T-cell (primary cell): ENCODE measurements around the gene HOXC9. TPM values are rescaled to one million over a fixed set of nuclear protein-coding genes. Genes with fewer than 3 reads are reported as not detected.

Source experiments
- ATAC-seq, 4 experiments: fragments of 200-7000 bp in 3 of 4; fragments of 150-1000 bp in 1 of 4; cut with Tn5 transposase; replicated peaks in 1 of 4; 1 replicate in 3 of 4; 2 replicates in 1 of 4; pipeline ENCODE4 v1.10.0; 2021; ENCODE audit warnings: moderate library complexity in 3 of 4, mild to moderate bottlenecking in 2 of 4, moderate number of reproducible peaks in 1 of 4
- CTCF ChIA-PET, 2 donors: fragments of 300-600 bp; sonication (Branson Sonifier 250); formaldehyde crosslinking; loops; one replicate each; lab custom pipeline; 2022; ENCODE audit warnings: antibody characterized with exemption in 2 of 2; lab: Charles Lee
- POLR2A ChIA-PET, 2 donors: fragments of 300-600 bp; sonication (Branson Sonifier 250); formaldehyde crosslinking; loops; one replicate each; lab custom pipeline; 2022; ENCODE audit warnings: antibody characterized with exemption in 2 of 2; lab: Charles Lee
- DNase-seq, 35 experiments: peaks; one replicate each; pipeline versions ENCODE4 v3.0.0 to v3.0.0-alpha.2; 2013 to 2023
- H3K27ac ChIP-seq: one replicate; pipeline ENCODE4 v1.5.1; 2013; ENCODE audit warnings: low read length
- H3K27me3 ChIP-seq, 2 experiments: replicated peaks in 1 of 2; 1 replicate in 1 of 2; 2 replicates in 1 of 2; pipeline versions ENCODE4 v1.6.1 to v1.7.0; 2013; ENCODE audit warnings: low read length in 1 of 2, mixed read lengths in 1 of 2; ENCODE audit not compliant: control insufficient read depth in 2 of 2, insufficient read depth in 2 of 2; ENCODE audit errors: extremely low read depth in 1 of 2
- H3K36me3 ChIP-seq, 2 donors: 1 replicate in 1 of 2; 2 replicates in 1 of 2; pipeline versions ENCODE4 v1.6.1 to v1.7.0; 2013; ENCODE audit warnings: low read length in 1 of 2; ENCODE audit not compliant: control insufficient read depth in 2 of 2, insufficient read depth in 1 of 2; ENCODE audit errors: extremely low read depth in 1 of 2
- H3K4me1 ChIP-seq, 2 experiments: 1 replicate in 1 of 2; 2 replicates in 1 of 2; pipeline versions ENCODE4 v1.6.1 to v1.7.0; 2013; ENCODE audit warnings: low read length in 2 of 2, mixed read lengths in 1 of 2; ENCODE audit not compliant: insufficient read depth in 2 of 2, control insufficient read depth in 1 of 2; ENCODE audit errors: extremely low read depth in 1 of 2
- H3K4me3 ChIP-seq, 2 donors: 1 replicate in 1 of 2; 2 replicates in 1 of 2; pipeline versions ENCODE4 v1.5.1 to v1.7.0; 2013; ENCODE audit warnings: mild to moderate bottlenecking in 2 of 2, low read length in 1 of 2, moderate library complexity in 1 of 2; ENCODE audit not compliant: control insufficient read depth in 1 of 2; ENCODE audit errors: extremely low read depth in 1 of 2
- H3K9me3 ChIP-seq: 2 replicates; pipeline ENCODE4 v1.7.0; 2013
- H3K27ac Mint-ChIP-seq, 2 donors: one replicate each; pipeline ENCODE4 v1.8.0; 2020 to 2021; ENCODE audit warnings: mild to moderate bottlenecking in 2 of 2, mixed read lengths in 2 of 2
- H3K27me3 Mint-ChIP-seq, 2 donors: one replicate each; pipeline ENCODE4 v1.8.0; 2021 to 2022; ENCODE audit warnings: mixed read lengths in 2 of 2
- H3K36me3 Mint-ChIP-seq: one replicate; pipeline ENCODE4 v1.8.0; 2021; ENCODE audit warnings: mixed read lengths
- H3K4me1 Mint-ChIP-seq, 3 donors: one replicate each; pipeline ENCODE4 v1.8.0; 2020 to 2022; ENCODE audit warnings: mixed read lengths in 3 of 3, mild to moderate bottlenecking in 1 of 3
- H3K4me3 Mint-ChIP-seq, 3 donors: one replicate each; pipeline ENCODE4 v1.8.0; 2020 to 2022; ENCODE audit warnings: mild to moderate bottlenecking in 3 of 3, mixed read lengths in 3 of 3, moderate library complexity in 3 of 3
- H3K9me3 Mint-ChIP-seq, 3 donors: one replicate each; pipeline ENCODE4 v1.8.0; 2020 to 2022; ENCODE audit warnings: mixed read lengths in 3 of 3
- WGBS: methylation state at CpG from one replicate; pipeline ENCODE4 v1.1.5; 2013; ENCODE audit warnings: missing lambda C conversion rate; ENCODE audit not compliant: insufficient coverage; 5-methylcytosine and 5-hydroxymethylcytosine counted together
- total RNA-seq, 35 experiments: library from RNA in 6 of 35; stranded (reverse) in 6 of 35; fragments of 120-200 nt in 1 of 35; gene quantifications; one replicate each; pipeline versions ENCODE4 v1.2.1 to v1.2.4 and lab custom pipeline; 2013 to 2026

Gene HOXC9
- total RNA-seq, 5 donors from 2014 or later (not counting 1 experiment from before 2014, with no cell fraction given), result not detected

GRCh38 chr12:54034785-54035310, 34.9 kb downstream of the HOXC9 start:
- Mint-ChIP-seq H3K27ac (peak overlapping the region in 1 of 2 donors; percentile 65), H3K27me3 (peaks cover 69 to 89% of the 10 kb centered on the region in 2 donors)
- peaks cover 23 to 97% of the 10 kb centered on the region in 2 experiments for H3K27me3 ChIP-seq

GRCh38 chr12:54035568-54036264, 35.8 kb downstream of the HOXC9 start:
- DNase-seq (no peak), ATAC-seq (no peak)
- no peaks in the 10 kb centered on the region for H3K9me3 ChIP-seq
- H3K27ac ChIP-seq, result no peak overlapping the region
- peaks cover 0 to 4% (median 4%) of the 10 kb centered on the region in 3 donors for H3K9me3 Mint-ChIP-seq
- H3K27me3 Mint-ChIP-seq, result peaks cover 69 to 91% of the 10 kb centered on the region in 2 donors
- no peaks in the 10 kb centered on the region for H3K36me3 ChIP-seq
- no peak overlapping the region for H3K4me3 Mint-ChIP-seq
- H3K36me3 Mint-ChIP-seq, result no peaks in the 10 kb centered on the region
- H3K27me3 ChIP-seq, result peaks cover 29 to 95% of the 10 kb centered on the region in 2 experiments
- H3K27ac Mint-ChIP-seq, result no peak overlapping the region
- POLR2A ChIA-PET, result interaction anchor here in 1 of 2 donors (0.5 kb wide), 1 partner anchor 164 kb away, joined by 3 read pairs; no protein-coding TSS in a partner anchor
- no peak overlapping the region for H3K4me3 ChIP-seq
- CTCF ChIA-PET, result interaction anchor here in 1 of 2 donors (0.9 kb wide), 1 partner anchor 12 kb away, joined by 3 read pairs; no protein-coding TSS in a partner anchor
- peaks cover 0 to 34% of the 10 kb centered on the region in 2 experiments for H3K4me1 ChIP-seq
- 76% methylated on average over 6 of the region's 6 CpGs for WGBS
- H3K4me1 Mint-ChIP-seq, result peaks cover 15 to 25% (median 20%) of the 10 kb centered on the region in 3 donors

More at GRCh38 chr12:54034785-54035310, 34.9 kb downstream of the HOXC9 start:
- Mint-ChIP-seq H3K4me1 (peaks cover 18 to 27% (median 23%) of the 10 kb centered on the region in 3 donors), H3K4me3 (peak overlapping the region; percentile 0 to 58 (median 21)), H3K9me3 (peaks cover 0 to 4% (median 4%) of the 10 kb centered on the region in 3 donors), H3K36me3 (no peaks in the 10 kb centered on the region)
- ATAC-seq (no peak), DNase-seq (no peak)
- peaks cover 0 to 34% of the 10 kb centered on the region in 2 experiments for H3K4me1 ChIP-seq
- ChIA-PET CTCF (no interaction called here), POLR2A (no interaction called here)
- no peak overlapping the region for H3K27ac ChIP-seq
- no peaks in the 10 kb centered on the region for H3K36me3 ChIP-seq
- no peaks in the 10 kb centered on the region for H3K9me3 ChIP-seq
- no peak overlapping the region for H3K4me3 ChIP-seq
- 35% methylated on average over 15 of the region's 22 CpGs for WGBS

- H3K27ac Mint-ChIP-seq, result no peak overlapping the region
- POLR2A ChIA-PET, result no interaction called here
Observed at GRCh38 chr12:54036620-54037359, 36.8 kb downstream of the HOXC9 start.

DNA sequence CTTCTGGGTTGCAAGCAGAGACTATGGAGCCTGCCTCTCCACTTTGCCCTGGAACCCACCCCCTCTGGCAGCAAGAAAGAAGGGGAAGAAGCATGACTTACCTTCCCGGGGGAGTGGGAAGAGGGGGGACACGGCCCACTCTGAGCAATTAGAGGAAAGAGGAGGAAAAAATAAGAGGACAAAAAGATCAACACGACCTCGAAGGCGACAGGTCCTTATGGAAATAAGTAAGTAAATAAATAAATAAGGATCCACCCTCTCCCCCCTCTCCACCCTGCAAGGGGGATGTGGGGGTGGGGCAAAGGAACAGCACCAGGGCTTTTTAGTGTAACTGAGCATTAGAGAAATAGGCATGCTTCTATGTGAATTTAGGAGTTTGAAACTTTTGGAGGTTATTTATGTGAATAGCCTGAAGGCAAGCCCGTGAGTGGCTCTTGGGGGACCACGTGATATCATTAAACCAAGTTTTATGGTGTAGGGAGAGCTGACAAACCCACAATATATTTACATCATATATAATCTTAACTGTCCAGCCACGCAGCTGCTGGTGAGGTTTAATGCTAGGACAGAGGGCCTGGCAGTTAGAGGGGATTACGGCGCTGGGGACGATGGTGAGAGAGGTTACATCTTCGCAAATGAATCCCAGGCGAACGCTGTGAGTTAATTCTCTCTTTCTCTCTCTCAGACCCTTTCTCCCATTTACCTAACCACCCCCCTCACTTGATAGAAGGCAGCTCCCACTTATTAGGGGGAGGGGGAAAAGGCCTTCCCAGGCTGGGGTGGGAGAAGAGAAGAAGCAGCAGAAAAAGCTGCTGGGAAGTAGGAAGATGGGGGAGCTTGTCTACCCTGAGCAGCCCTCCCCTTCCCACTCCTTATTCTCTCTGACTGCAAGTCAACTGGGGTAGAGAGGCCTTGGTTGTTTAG, 37.7 kb downstream of the HOXC9 start:
- Histone ChIP-seq H3K27ac (no peak overlapping the region), H3K36me3 (no peaks in the 10 kb centered on the region), H3K27me3 (peaks cover 27 to 90% of the 10 kb centered on the region in 2 experiments), H3K4me3 (no peak overlapping the region), H3K9me3 (no peaks in the 10 kb centered on the region), H3K4me1 (peaks cover 0 to 22% of the 10 kb centered on the region in 2 experiments)
- ChIA-PET POLR2A (no interaction called here), CTCF (interaction anchor here in 1 of 2 donors (1.0 kb wide), 1 partner anchor 169 kb away, joined by 3 read pairs; no protein-coding TSS in a partner anchor)
- H3K27me3 Mint-ChIP-seq, result peaks cover 68 to 88% of the 10 kb centered on the region in 2 donors
- no CpG with 5 or more reads among the region's 14 CpGs for WGBS
- ATAC-seq (no peak), DNase-seq (no peak)
- peaks cover 0 to 3% (median 3%) of the 10 kb centered on the region in 3 donors for H3K9me3 Mint-ChIP-seq
- peaks cover 13 to 19% (median 13%) of the 10 kb centered on the region in 3 donors for H3K4me1 Mint-ChIP-seq
- H3K27ac Mint-ChIP-seq, result no peak overlapping the region
- H3K4me3 Mint-ChIP-seq, result no peak overlapping the region
- no peaks in the 10 kb centered on the region for H3K36me3 Mint-ChIP-seq

More at GRCh38 chr12:54036620-54037359, 36.8 kb downstream of the HOXC9 start:
- Histone ChIP-seq H3K4me1 (peaks cover 0 to 25% of the 10 kb centered on the region in 2 experiments), H3K36me3 (no peaks in the 10 kb centered on the region), H3K4me3 (no peak overlapping the region), H3K27ac (no peak overlapping the region), H3K27me3 (peaks cover 33 to 92% of the 10 kb centered on the region in 2 experiments), H3K9me3 (no peaks in the 10 kb centered on the region)
- Mint-ChIP-seq H3K27me3 (peaks cover 69 to 88% of the 10 kb centered on the region in 2 donors), H3K4me3 (no peak overlapping the region), H3K4me1 (peaks cover 15 to 25% (median 17%) of the 10 kb centered on the region in 3 donors), H3K9me3 (peaks cover 0 to 4% (median 4%) of the 10 kb centered on the region in 3 donors), H3K36me3 (no peaks in the 10 kb centered on the region)
- whole genome bisulfite sequencing, result 66% methylated on average over 12 of the region's 14 CpGs
- DNase-seq (no peak), ATAC-seq (no peak)
- CTCF ChIA-PET, result no interaction called here

DNA sequence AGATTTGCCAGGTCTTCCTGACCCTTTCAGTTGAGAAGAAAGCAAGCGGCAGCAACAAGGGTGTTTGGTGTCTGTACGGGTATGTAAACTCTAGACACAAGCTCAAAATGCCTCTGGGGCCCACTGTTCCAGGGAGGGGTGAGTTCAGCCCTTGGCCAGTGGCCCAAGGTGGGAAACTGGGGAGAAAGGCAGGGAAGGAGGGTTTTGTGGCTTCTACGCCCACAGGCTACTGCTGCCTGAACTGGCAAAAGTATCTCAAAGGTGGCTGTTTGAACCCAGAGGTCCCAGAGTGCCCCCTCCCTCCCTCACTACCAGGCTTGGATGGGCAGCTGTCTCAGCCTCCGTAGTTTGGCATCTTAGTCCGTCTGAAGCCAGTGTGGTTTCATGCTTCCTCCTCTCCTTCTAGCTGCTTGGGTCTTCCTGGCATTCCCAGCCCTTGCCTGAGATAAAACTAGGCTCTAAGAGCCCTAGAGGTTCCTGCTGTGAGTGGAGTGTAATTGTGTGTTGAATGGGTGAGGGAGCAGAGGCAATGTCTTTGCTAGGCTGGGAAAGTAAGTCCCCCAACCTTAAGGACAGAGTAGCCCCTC, 38.4 kb downstream of the HOXC9 start:
- H3K4me1 ChIP-seq, result peaks cover 0 to 15% of the 10 kb centered on the region in 2 experiments
- Mint-ChIP-seq H3K9me3 (no peaks in the 10 kb centered on the region), H3K27ac (no peak overlapping the region), H3K36me3 (no peaks in the 10 kb centered on the region), H3K4me3 (no peak overlapping the region), H3K27me3 (peaks cover 69 to 88% of the 10 kb centered on the region in 2 donors), H3K4me1 (peaks cover 8 to 13% (median 9%) of the 10 kb centered on the region in 3 donors)
- H3K27me3 ChIP-seq, result peaks cover 27 to 90% of the 10 kb centered on the region in 2 experiments
- ChIA-PET POLR2A (no interaction called here), CTCF (interaction anchor here (0.5 to 1.0 kb wide), 3 partner anchors 153 to 169 kb away, joined by 3 to 5 read pairs (median 3); no protein-coding TSS in a partner anchor)
- H3K4me3 ChIP-seq, result no peak overlapping the region
- no peaks in the 10 kb centered on the region for H3K9me3 ChIP-seq
- no peaks in the 10 kb centered on the region for H3K36me3 ChIP-seq
- WGBS, result 50% methylated on average over 3 of the region's 5 CpGs
- ATAC-seq, result no peak
- no peak overlapping the region for H3K27ac ChIP-seq
- DNase-seq, result no peak
